ENCODE data around the gene IQCK.

- TF ChIP-seq CTCF (IDR thresholded peaks at IDR 0.05) (no peak), POLR2AphosphoS5 (IDR thresholded peaks at IDR 0.05) (no peak), POLR2A (IDR thresholded peaks at IDR 0.05) (no peak)
Observed at GRCh38 chr16:19815418-19815817, 97.3 kb downstream of the IQCK start.

Data from breast epithelium (tissue), 3 donors.